Skin epidermis (tissue), 12 donors: Measurements from ENCODE around the gene FARP2.
A peak's percentile ranks its signal among the peaks of the same experiment; 100 is the strongest.

ENCODE experiments used
- H3K27ac ChIP-seq, 21 experiments: fragments of 200-600 bp; sonication (generic) in 11 of 21; one replicate each; pipeline ENCODE4 v1.5.0; 2020; ENCODE audit warnings: mild to moderate bottlenecking in 3 of 21, inconsistent platforms in 2 of 21, moderate library complexity in 2 of 21
- H3K4me3 ChIP-seq, 7 experiments: fragments of 200-600 bp; sonication (generic) in 2 of 7; one replicate each; pipeline ENCODE4 v1.5.0; 2020; ENCODE audit warnings: inconsistent platforms in 2 of 7, mild to moderate bottlenecking in 2 of 7, moderate library complexity in 1 of 7

FARP2 gene

GRCh38 chr2:241473399-241473798 is 117.3 kb downstream of the FARP2 start:
- H3K27ac ChIP-seq, result no peak overlapping the region
- no peak overlapping the region for H3K4me3 ChIP-seq

- Histone ChIP-seq H3K27ac (no peak overlapping the region), H3K4me3 (no peak overlapping the region)
Observed at GRCh38 chr2:241475267-241475666, 119.2 kb downstream of the FARP2 start.

GRCh38 chr2:241478166-241478565 is 122.1 kb downstream of the FARP2 start:
- Histone ChIP-seq H3K27ac (no peak overlapping the region), H3K4me3 (no peak overlapping the region)

GRCh38 chr2:241479026-241479898 is 123.2 kb downstream of the FARP2 start:
- Histone ChIP-seq H3K27ac (no peak overlapping the region), H3K4me3 (no peak overlapping the region)

- Histone ChIP-seq H3K27ac (no peak overlapping the region), H3K4me3 (no peak overlapping the region)
Observed at GRCh38 chr2:241481687-241482086, 125.6 kb downstream of the FARP2 start.

- Histone ChIP-seq H3K27ac (no peak overlapping the region), H3K4me3 (no peak overlapping the region)
Observed at GRCh38 chr2:241482126-241482955, 126.3 kb downstream of the FARP2 start.

- Histone ChIP-seq H3K27ac (no peak overlapping the region), H3K4me3 (no peak overlapping the region)
Observed at GRCh38 chr2:241483305-241483704, 127.2 kb downstream of the FARP2 start.

- no peak overlapping the region for H3K4me3 ChIP-seq
- H3K27ac ChIP-seq, result no peak overlapping the region
Observed at GRCh38 chr2:241485172-241485911, 129.3 kb downstream of the FARP2 start.

GRCh38 chr2:241489088-241489487 is 133.0 kb downstream of the FARP2 start:
- no peak overlapping the region for H3K4me3 ChIP-seq
- no peak overlapping the region for H3K27ac ChIP-seq

GRCh38 chr2:241489733-241490680 is 133.9 kb downstream of the FARP2 start:
- H3K4me3 ChIP-seq, result no peak overlapping the region
- H3K27ac ChIP-seq, result peak overlapping the region in 1 of 21 experiments; percentile 24

GRCh38 chr2:241490825-241491506 is 134.9 kb downstream of the FARP2 start:
- no peak overlapping the region for H3K4me3 ChIP-seq
- H3K27ac ChIP-seq, result peak overlapping the region in 1 of 21 experiments; percentile 24

GRCh38 chr2:241491549-241492173 is 135.6 kb downstream of the FARP2 start:
- Histone ChIP-seq H3K4me3 (no peak overlapping the region), H3K27ac (no peak overlapping the region)

- Histone ChIP-seq H3K27ac (no peak overlapping the region), H3K4me3 (no peak overlapping the region)
Observed at GRCh38 chr2:241492174-241492565, 136.1 kb downstream of the FARP2 start.

- H3K27ac ChIP-seq, result no peak overlapping the region
- H3K4me3 ChIP-seq, result no peak overlapping the region
Observed at GRCh38 chr2:241493092-241493491, 137.0 kb downstream of the FARP2 start.

- H3K27ac ChIP-seq, result no peak overlapping the region
- H3K4me3 ChIP-seq, result no peak overlapping the region
Observed at GRCh38 chr2:241494311-241494908, 138.3 kb downstream of the FARP2 start.

GRCh38 chr2:241495172-241496002 is 139.3 kb downstream of the FARP2 start:
- Histone ChIP-seq H3K4me3 (no peak overlapping the region), H3K27ac (peak overlapping the region in 1 of 21 experiments; percentile 19)
